Fibroblast of pulmonary artery (primary cell): ENCODE data around the gene RALBP1.

Experiments used
- DNase-seq: peaks from one replicate; pipeline ENCODE4 v3.0.0-alpha.2; 2010; ENCODE audit warnings: low read depth
- H3K4me3 ChIP-seq: replicated peaks from 2 replicates; pipeline ENCODE4 v1.5.1; 2011; ENCODE audit warnings: low read depth, mild to moderate bottlenecking, control low read depth, low read length, moderate library complexity
- TF ChIP-seq, protein P1 (sequence below): IDR thresholded peaks from 2 replicates; pipeline ENCODE4 v1.5.1; 2011; ENCODE audit warnings: mild to moderate bottlenecking, control low read depth, low read length, inconsistent platforms; ENCODE audit errors: missing control alignments

The RALBP1 gene

DNA sequence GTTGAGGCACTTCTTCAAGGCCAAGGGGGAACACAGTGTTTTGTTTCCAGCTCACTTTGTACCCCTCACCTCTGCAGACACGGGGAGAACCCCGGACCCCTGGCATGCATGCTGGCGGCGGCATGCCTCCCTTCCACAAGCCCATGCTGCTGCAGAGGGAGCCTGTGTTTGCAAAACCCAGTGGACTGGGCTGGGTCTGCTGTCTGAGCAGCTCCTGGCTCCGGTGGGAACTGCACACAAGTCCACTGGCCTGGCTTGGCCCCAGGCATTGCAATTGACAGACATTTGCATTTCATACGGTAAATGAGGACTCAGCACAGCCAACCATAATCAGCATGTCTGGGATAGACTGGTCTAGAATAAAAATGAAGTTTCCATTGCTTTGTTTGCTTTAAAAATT, 62.4 kb downstream of the RALBP1 start:
- TF ChIP-seq, protein P1, sequence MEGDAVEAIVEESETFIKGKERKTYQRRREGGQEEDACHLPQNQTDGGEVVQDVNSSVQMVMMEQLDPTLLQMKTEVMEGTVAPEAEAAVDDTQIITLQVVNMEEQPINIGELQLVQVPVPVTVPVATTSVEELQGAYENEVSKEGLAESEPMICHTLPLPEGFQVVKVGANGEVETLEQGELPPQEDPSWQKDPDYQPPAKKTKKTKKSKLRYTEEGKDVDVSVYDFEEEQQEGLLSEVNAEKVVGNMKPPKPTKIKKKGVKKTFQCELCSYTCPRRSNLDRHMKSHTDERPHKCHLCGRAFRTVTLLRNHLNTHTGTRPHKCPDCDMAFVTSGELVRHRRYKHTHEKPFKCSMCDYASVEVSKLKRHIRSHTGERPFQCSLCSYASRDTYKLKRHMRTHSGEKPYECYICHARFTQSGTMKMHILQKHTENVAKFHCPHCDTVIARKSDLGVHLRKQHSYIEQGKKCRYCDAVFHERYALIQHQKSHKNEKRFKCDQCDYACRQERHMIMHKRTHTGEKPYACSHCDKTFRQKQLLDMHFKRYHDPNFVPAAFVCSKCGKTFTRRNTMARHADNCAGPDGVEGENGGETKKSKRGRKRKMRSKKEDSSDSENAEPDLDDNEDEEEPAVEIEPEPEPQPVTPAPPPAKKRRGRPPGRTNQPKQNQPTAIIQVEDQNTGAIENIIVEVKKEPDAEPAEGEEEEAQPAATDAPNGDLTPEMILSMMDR, result no peak
- DNase-seq, result no peak
- H3K4me3 ChIP-seq, result no peak overlapping the region

DNA sequence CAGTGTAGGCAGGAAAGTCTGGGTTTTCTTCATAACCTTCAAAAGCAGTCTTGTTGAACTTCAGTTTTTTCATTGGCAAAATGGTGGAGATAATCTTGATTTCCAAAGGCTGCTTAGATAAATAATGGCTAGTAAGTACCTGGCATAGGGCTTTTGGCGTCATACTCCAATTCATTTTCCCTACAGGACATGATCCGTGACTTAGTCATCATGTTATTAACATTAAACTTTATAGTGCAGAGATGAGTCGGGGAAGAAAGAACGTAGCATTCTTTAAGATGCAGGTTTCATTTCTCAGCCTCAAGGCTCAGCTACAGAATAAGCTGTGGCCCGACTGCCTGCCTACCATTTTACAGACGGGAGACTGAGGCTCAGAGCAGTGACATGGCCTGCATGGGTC, 64.0 kb downstream of the RALBP1 start:
- peak; percentile 70 for DNase-seq

DNA sequence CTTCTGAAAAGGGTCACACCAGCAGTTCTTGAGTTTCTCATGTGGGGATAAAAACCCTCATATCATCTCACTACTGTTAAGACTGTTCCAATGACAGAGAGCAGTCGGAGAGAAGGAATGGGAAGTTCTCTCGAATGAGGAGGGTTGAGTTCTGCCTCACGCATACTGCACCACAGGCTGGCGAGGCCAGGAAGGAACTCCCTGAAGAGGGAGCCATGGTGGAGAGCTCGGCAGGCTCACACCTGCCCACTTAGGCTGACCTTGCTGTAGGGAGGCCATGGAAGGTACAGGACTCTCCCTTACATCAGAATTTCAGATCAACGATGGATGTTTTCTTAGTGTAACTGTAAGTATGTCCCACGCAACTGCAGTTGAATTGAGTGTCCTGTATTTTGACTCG, 64.6 kb downstream of the RALBP1 start:
- H3K4me3 ChIP-seq, result no peak overlapping the region
- no peak for DNase-seq
- TF ChIP-seq, protein P1, result no peak

More for the DNA sequence above, 64.0 kb downstream of the RALBP1 start:
- H3K4me3 ChIP-seq, result no peak overlapping the region
- TF ChIP-seq, protein P1, result no peak

DNA sequence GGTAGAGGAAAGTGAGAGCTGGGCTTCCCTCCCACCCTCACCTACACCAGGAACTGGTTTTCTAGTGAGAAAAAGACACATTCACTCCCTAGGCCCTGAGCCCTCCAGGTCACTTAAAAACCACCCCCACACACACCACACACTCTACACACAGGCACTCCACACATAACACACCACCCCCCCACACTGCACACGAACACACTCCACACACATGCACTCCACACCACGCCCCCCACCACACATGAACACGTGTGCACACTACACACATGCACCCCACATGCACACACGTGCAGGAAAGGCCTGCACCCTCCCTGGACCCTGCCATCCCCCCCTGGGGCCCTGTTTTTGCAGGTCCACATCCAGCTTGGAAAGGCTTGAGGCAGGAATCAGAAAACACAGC, 67.6 kb downstream of the RALBP1 start:
- H3K4me3 ChIP-seq, result no peak overlapping the region
- TF ChIP-seq, protein P1, result no peak
- no peak for DNase-seq

DNA sequence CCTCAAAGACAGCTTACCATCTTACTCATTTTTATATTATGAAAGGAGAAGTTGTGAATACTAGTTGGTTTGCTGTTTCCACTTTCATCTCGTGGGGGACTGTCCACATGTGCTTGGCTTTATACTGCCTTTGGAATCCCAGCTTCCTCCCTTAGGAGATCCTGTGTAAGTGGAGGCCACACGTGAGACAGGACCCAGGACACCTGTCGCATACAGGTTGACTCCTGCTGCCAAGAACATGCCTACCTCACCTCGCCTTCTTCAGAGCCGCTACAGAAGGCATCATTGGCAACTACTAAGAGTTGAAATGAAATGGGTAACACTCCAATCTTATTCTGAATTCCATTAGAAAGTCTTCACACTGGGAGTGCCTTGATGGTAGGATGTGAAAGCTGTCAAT, 69.7 kb downstream of the RALBP1 start:
- no peak for DNase-seq
- H3K4me3 ChIP-seq, result no peak overlapping the region
- TF ChIP-seq, protein P1, result no peak

DNA sequence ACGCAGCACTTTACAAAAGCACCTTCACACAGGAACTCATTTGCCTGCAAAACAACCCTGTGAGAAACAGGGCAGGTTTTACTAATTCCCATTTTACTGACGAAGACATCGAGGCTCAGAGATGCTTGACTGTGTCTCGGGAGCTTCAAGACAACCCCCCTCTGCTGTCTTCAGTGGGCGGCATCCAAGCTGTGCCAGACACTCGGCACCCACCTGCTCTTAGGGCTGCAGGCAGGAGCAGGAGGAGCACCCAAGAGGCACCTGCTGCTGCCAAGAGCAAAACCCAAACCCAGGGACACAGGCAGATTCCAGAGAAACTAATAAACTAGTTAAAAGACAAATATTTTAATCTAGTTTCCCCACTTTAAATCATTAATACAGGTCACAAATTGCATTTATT, 71.2 kb downstream of the RALBP1 start:
- no peak overlapping the region for H3K4me3 ChIP-seq
- TF ChIP-seq, protein P1, result no peak
- no peak for DNase-seq

DNA sequence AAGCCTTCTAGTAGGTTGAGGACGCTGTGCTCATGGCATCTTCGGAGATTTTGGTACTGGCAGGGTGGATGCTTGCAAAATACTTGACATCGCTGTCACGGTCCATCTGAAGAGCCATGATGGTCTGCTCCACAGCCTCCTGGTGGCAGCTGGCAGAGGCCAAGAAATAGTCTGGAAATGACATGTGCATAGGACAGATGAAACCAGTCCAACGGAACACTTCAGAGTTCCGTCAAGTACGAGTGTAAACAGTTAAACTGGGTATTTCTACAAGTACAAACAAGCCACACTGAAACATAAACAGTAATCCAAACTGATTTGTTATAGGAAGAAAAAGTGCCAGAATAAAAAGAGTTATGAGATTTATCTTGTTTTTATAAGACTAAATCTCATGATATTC, 72.5 kb downstream of the RALBP1 start:
- TF ChIP-seq, protein P1, result no peak
- no peak for DNase-seq
- H3K4me3 ChIP-seq, result no peak overlapping the region
